ENCODE results near the gene GNAQ. TPM values are rescaled to one million over a fixed set of nuclear protein-coding genes. Genes with fewer than 3 reads are reported as not detected.

The GNAQ gene
- total RNA-seq, 1 experiment from 2014 or later = 48.6 TPM

DNA sequence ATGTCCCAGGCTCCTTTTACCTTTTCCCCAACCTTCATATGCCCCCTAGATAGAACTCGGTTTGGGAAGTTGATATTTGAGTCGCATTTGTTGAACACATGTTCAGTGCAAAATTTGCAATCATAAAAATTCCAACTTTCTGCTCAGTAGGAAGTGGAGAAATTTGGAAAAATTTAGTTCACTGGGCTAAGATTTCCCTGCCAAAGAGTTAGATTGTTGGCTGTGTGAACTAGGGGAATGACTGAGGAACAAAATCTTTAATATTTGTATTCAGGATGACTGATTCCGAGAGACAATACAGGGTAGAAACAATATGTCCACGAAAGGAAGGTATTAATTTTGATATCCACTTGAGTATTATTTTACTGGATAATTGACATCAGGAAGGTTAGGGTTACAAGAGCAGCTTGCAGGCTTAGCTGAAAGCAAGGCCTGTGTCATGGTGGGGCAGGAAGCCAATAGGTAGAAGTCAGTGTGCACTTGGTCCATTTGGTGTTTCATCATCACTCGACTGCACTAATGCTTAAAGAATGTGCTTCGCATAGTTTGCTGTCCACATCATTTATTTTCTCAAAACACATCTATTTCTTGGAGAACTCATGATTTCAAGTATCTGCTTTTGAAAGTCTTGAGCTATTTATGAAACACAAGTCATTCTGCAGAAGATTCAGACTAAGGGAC is 324.1 kb downstream of the GNAQ start:
- Histone ChIP-seq H4K20me1 (ENCODE audit: control insufficient read depth, insufficient read depth, insufficient read length) (no peaks in the 10 kb centered on the region), H3K9ac (ENCODE audit: extremely low read depth, insufficient read length, low read length) (no peak overlapping the region), H4K8ac (replicated peaks; ENCODE audit: insufficient read length, low read depth, low read length) (no peak overlapping the region), H3K79me2 (ENCODE audit: insufficient read depth, low read length) (no peaks in the 10 kb centered on the region), H3K18ac (ENCODE audit: insufficient read length, low read depth, low read length) (no peak overlapping the region), H2BK120ac (ENCODE audit: low read depth, low read length, poor library complexity, severe bottlenecking) (no peak overlapping the region), H4K91ac (ENCODE audit: insufficient read length, low read depth, low read length) (no peak overlapping the region), H2BK5ac (ENCODE audit: insufficient read length, low read length) (no peak overlapping the region), H4K5ac (ENCODE audit: insufficient read length, low read depth, low read length) (no peak overlapping the region), H3K14ac (ENCODE audit: insufficient read depth, low read length) (no peak overlapping the region), H3K56ac (ENCODE audit: insufficient read length, low read depth, low read length) (no peak overlapping the region), H3K27me3 (ENCODE audit: insufficient read depth, low read length) (no peaks in the 10 kb centered on the region), H2BK20ac (ENCODE audit: low read depth, low read length, poor library complexity, severe bottlenecking) (no peak overlapping the region), H3K4me1 (ENCODE audit: insufficient read depth, low read length) (no peaks in the 10 kb centered on the region), H3K27ac (ENCODE audit: insufficient read length, low read depth, low read length) (no peak overlapping the region), H3K79me1 (ENCODE audit: insufficient read depth, low read depth, low read length, poor library complexity, severe bottlenecking) (no peaks in the 10 kb centered on the region), H3K23ac (ENCODE audit: insufficient read length, low read depth, low read length) (no peak overlapping the region), H2AFZ (ENCODE audit: low read length) (no peak overlapping the region), H3T11ph (ENCODE audit: low read length) (no peak overlapping the region), H3K9me3 (ENCODE audit: control insufficient read depth, low read depth, low read length) (peaks cover 5% of the 10 kb centered on the region), H2BK12ac (ENCODE audit: insufficient read length, low read depth, low read length) (no peak overlapping the region), H3K4me2 (ENCODE audit: insufficient read depth, insufficient read length, low read length) (no peak overlapping the region), H2BK15ac (ENCODE audit: low read depth, low read length) (no peak overlapping the region), H2AK5ac (ENCODE audit: insufficient read length, low read length) (no peak overlapping the region), H3K23me2 (ENCODE audit: insufficient read length, low read depth, low read length, poor library complexity, severe bottlenecking) (no peaks in the 10 kb centered on the region), H3K4ac (ENCODE audit: low read depth, low read length) (no peak overlapping the region)
- WGBS (ENCODE audit: extremely low coverage, insufficient read length, low lambda C conversion rate) = no CpG with 5 or more reads among the region's 6 CpGs
- Mint-ChIP-seq H3K9me3 (peaks cover 35 to 50% of the 10 kb centered on the region in 2 experiments), H3K36me3 (ENCODE audit: insufficient read depth in 1 of 3, low read depth in 3 of 3) (peaks cover 12 to 50% (median 34%) of the 10 kb centered on the region in 3 experiments), H3K4me3 (no peak overlapping the region), H3K27ac (no peak overlapping the region), H3K27me3 (ENCODE audit: low read depth) (no peaks in the 10 kb centered on the region), H3K4me1 (peaks cover 3 to 4% of the 10 kb centered on the region in 2 experiments; a peak in 2 of 4 replicates)
- DNase-seq = no peak
- TF ChIP-seq, protein P1, sequence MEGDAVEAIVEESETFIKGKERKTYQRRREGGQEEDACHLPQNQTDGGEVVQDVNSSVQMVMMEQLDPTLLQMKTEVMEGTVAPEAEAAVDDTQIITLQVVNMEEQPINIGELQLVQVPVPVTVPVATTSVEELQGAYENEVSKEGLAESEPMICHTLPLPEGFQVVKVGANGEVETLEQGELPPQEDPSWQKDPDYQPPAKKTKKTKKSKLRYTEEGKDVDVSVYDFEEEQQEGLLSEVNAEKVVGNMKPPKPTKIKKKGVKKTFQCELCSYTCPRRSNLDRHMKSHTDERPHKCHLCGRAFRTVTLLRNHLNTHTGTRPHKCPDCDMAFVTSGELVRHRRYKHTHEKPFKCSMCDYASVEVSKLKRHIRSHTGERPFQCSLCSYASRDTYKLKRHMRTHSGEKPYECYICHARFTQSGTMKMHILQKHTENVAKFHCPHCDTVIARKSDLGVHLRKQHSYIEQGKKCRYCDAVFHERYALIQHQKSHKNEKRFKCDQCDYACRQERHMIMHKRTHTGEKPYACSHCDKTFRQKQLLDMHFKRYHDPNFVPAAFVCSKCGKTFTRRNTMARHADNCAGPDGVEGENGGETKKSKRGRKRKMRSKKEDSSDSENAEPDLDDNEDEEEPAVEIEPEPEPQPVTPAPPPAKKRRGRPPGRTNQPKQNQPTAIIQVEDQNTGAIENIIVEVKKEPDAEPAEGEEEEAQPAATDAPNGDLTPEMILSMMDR (conservative IDR thresholded peaks at IDR 0.05) = no peak
